HG03571 (cell line): ENCODE results near the gene IGF2BP3.
A peak's percentile ranks its signal among the peaks of the same experiment; 100 is the strongest.
"Not testable (repeated sequence)": the region's sequence is repeated elsewhere in the genome, so short reads cannot be mapped to it uniquely, and the experiment has no call there.

Source experiments
- ATAC-seq: cut with Tn5 transposase; IDR thresholded peaks from one replicate; pipeline ENCODE4 v1.9.1; 2021; ENCODE audit not compliant: unreplicated experiment

Gene IGF2BP3

GRCh38 chr7:23470330-23471105 lies at the start of gene IGF2BP3:
IGF2BP3 (minus strand) TSS chr7:23470491; CDS start chr7:23470110, 381 bp downstream.
- no peak for ATAC-seq

- no peak for ATAC-seq
These were observed 44.5 kb upstream of the IGF2BP3 start for GRCh38 chr7:23514755-23515154.

- not testable (repeated sequence) for ATAC-seq
These were observed 43.5 kb upstream of the IGF2BP3 start for GRCh38 chr7:23513746-23514145.

GRCh38 chr7:23494009-23494408 lies 23.7 kb upstream of the IGF2BP3 start:
- ATAC-seq = no peak

- ATAC-seq = no peak
These were observed 21.2 kb upstream of the IGF2BP3 start for GRCh38 chr7:23491502-23491901.

- ATAC-seq = peak; percentile 92
These were observed 20.3 kb upstream of the IGF2BP3 start for GRCh38 chr7:23490357-23491135.

GRCh38 chr7:23488714-23489113 lies 18.4 kb upstream of the IGF2BP3 start:
- ATAC-seq = not testable (repeated sequence)

GRCh38 chr7:23487670-23488069 lies 17.4 kb upstream of the IGF2BP3 start:
- ATAC-seq = no peak

GRCh38 chr7:23486002-23486773 lies 15.9 kb upstream of the IGF2BP3 start:
- no peak for ATAC-seq

GRCh38 chr7:23482686-23483085 lies 12.4 kb upstream of the IGF2BP3 start:
- no peak for ATAC-seq

- ATAC-seq = no peak
These were observed 7.9 kb upstream of the IGF2BP3 start for GRCh38 chr7:23477962-23478866.

- ATAC-seq = no peak
These were observed 6.8 kb upstream of the IGF2BP3 start for GRCh38 chr7:23477157-23477499.

- no peak for ATAC-seq
These were observed 6.2 kb upstream of the IGF2BP3 start for GRCh38 chr7:23476286-23477156.

GRCh38 chr7:23475576-23475839 lies 5.2 kb upstream of the IGF2BP3 start:
- no peak for ATAC-seq

- ATAC-seq = no peak
These were observed 4.7 kb upstream of the IGF2BP3 start for GRCh38 chr7:23474829-23475575.

GRCh38 chr7:23474094-23474828 lies 4.0 kb upstream of the IGF2BP3 start:
- peak; percentile 64 for ATAC-seq

- peak; percentile 15 for ATAC-seq
These were observed 3.5 kb upstream of the IGF2BP3 start for GRCh38 chr7:23473844-23474093.

GRCh38 chr7:23472956-23473843 lies 2.9 kb upstream of the IGF2BP3 start:
- ATAC-seq = no peak
